BE2C (cell line): ENCODE results near the gene FAM13B.

Source experiments
- DNase-seq: peaks from one replicate; pipeline ENCODE4 v3.0.0-alpha.2; 2020
- H3K27me3 ChIP-seq: fragments of 250-450 bp; sonication (Bioruptor Pico); 2 replicates; pipeline ENCODE4 v1.5.1; 2020; ENCODE audit warnings: mild to moderate bottlenecking
- H3K36me3 ChIP-seq: fragments of 250-450 bp; sonication (Bioruptor Pico); 2 replicates; pipeline ENCODE4 v1.5.1; 2020; ENCODE audit warnings: mild to moderate bottlenecking
- H3K4me1 ChIP-seq: fragments of 250-450 bp; sonication (Bioruptor Pico); 2 replicates; pipeline ENCODE4 v1.5.1; 2020
- H3K4me3 ChIP-seq: 2 replicates; pipeline ENCODE4 v1.5.1; 2011; ENCODE audit warnings: low read depth, low read length
- H3K9me3 ChIP-seq: fragments of 250-450 bp; sonication (Bioruptor Pico); 2 replicates; pipeline ENCODE4 v1.5.1; 2020
- TF ChIP-seq, protein P1 (sequence below): IDR thresholded peaks from 2 replicates; pipeline ENCODE4 v1.5.1; 2012; ENCODE audit warnings: mild to moderate bottlenecking, low read depth, low read length

FAM13B gene

DNA sequence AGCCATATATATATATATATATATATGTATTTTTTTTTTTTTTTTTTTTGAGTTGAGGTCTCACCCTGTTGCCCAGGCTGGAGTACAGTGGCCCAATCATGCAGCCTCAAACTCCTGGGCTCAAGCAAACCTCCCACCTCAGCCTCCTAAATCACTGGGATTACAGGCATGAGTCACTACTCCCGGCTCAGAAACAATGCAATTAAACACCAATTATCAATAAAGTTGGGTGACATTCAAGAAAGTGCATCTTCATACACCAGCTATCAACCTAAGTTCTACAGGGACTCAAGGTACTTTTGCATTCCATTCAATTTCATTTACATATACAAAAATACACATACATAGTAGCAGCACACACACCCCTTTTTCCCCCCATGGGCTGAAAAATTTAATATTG, 7.6 kb downstream of the FAM13B start:
- TF ChIP-seq, protein P1, sequence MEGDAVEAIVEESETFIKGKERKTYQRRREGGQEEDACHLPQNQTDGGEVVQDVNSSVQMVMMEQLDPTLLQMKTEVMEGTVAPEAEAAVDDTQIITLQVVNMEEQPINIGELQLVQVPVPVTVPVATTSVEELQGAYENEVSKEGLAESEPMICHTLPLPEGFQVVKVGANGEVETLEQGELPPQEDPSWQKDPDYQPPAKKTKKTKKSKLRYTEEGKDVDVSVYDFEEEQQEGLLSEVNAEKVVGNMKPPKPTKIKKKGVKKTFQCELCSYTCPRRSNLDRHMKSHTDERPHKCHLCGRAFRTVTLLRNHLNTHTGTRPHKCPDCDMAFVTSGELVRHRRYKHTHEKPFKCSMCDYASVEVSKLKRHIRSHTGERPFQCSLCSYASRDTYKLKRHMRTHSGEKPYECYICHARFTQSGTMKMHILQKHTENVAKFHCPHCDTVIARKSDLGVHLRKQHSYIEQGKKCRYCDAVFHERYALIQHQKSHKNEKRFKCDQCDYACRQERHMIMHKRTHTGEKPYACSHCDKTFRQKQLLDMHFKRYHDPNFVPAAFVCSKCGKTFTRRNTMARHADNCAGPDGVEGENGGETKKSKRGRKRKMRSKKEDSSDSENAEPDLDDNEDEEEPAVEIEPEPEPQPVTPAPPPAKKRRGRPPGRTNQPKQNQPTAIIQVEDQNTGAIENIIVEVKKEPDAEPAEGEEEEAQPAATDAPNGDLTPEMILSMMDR, result no peak
- Histone ChIP-seq H3K36me3 (peaks cover under 1% of the 10 kb centered on the region; the same call in 1 of the 2 replicates), H3K27me3 (no peaks in the 10 kb centered on the region), H3K4me1 (no peaks in the 10 kb centered on the region), H3K4me3 (no peak overlapping the region), H3K9me3 (no peaks in the 10 kb centered on the region)
- DNase-seq, result no peak

DNA sequence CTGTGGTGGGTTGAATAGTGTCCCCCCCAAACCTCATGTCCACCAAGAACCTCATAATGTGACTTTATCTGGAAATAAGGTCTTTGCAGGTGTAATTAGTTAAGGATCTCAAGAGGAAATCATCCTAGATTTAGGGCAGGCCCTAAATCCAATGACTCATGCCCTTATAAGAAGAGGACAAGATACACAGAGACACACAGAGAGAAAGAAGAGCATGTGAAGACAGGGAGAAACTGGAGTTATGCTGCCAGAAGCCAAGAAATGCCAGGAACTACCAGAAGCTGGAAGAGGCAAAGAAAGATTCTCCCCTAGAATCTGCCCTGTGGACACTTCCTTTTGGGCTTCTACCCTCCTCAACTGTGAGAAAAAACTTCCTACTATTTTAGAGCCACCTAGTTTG, 8.8 kb downstream of the FAM13B start:
- Histone ChIP-seq H3K9me3 (no peaks in the 10 kb centered on the region), H3K27me3 (no peaks in the 10 kb centered on the region), H3K4me3 (no peak overlapping the region), H3K4me1 (no peaks in the 10 kb centered on the region), H3K36me3 (peaks cover 10% of the 10 kb centered on the region; the same call in 1 of the 2 replicates)
- TF ChIP-seq, protein P1, result no peak
- DNase-seq, result no peak

DNA sequence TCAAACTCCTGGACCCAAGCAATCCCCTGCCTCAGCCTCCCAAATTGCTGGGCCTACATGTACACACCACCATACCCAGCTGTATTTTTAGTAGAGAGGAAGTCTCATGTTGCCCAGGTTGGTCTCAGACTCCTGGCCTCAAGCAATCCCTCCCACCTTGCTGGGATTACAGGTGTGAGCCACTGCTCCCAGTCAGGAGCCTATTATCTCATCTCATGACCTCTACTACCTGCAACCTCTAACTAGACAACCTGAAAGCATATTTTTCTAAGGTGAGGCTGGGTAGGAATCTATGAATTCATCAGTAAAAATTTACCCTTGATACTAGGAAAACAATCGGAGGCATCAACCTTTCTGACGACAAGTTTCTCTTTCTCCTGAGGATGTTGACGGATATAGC, 10.0 kb downstream of the FAM13B start:
- H3K27me3 ChIP-seq, result no peaks in the 10 kb centered on the region
- H3K9me3 ChIP-seq, result no peaks in the 10 kb centered on the region
- H3K4me3 ChIP-seq, result no peak overlapping the region
- TF ChIP-seq, protein P1, result no peak
- H3K4me1 ChIP-seq, result no peaks in the 10 kb centered on the region
- H3K36me3 ChIP-seq, result peaks cover 18% of the 10 kb centered on the region
- DNase-seq, result no peak

DNA sequence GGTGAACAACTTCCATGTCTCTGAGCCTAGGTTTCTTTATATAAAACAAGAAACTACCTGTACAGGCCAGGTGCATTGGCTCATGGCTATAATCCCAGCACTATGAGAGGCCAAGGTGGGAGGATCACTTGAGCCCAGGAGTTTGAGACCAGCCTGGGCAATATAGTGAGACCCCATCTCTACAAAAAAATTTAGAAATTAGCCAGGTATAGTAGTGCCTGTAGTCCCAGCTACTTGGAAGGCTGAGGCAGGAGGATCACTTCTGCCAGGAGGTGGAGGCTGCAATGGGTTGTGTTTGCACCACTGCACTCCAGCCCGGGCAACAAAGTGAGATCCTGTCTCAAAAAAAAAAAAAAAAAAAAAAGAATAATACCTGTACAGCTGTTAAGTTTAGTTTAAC, 11.1 kb downstream of the FAM13B start:
- no peak for DNase-seq
- peaks cover 23% of the 10 kb centered on the region for H3K36me3 ChIP-seq

DNA sequence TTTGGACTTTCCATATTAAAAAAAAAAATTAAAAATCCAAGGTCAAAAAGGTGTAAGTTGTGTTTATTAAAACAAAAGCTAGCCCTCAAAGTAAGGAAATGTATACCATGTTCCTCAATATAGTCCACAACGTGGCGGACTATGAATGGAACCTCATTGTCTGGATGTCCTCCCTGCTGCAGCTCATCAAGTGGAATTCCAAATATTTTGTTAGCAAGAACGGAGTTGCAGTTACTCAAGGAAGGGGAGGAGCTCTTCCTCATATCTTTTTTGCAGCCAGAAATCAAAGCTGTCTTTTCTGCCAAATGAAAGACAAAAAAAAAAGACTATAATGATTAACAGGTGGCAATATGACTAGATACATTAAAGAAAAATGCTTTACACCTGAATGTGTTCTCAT, 14.0 kb downstream of the FAM13B start:
- Histone ChIP-seq H3K4me3 (no peak overlapping the region), H3K9me3 (no peaks in the 10 kb centered on the region), H3K27me3 (no peaks in the 10 kb centered on the region), H3K36me3 (peaks cover 27% of the 10 kb centered on the region), H3K4me1 (no peaks in the 10 kb centered on the region)
- DNase-seq, result no peak
- TF ChIP-seq, protein P1, result no peak

More for the DNA sequence above, 11.1 kb downstream of the FAM13B start:
- H3K27me3 ChIP-seq, result no peaks in the 10 kb centered on the region
- no peak overlapping the region for H3K4me3 ChIP-seq
- H3K9me3 ChIP-seq, result no peaks in the 10 kb centered on the region
- H3K4me1 ChIP-seq, result no peaks in the 10 kb centered on the region
- TF ChIP-seq, protein P1, result no peak

DNA sequence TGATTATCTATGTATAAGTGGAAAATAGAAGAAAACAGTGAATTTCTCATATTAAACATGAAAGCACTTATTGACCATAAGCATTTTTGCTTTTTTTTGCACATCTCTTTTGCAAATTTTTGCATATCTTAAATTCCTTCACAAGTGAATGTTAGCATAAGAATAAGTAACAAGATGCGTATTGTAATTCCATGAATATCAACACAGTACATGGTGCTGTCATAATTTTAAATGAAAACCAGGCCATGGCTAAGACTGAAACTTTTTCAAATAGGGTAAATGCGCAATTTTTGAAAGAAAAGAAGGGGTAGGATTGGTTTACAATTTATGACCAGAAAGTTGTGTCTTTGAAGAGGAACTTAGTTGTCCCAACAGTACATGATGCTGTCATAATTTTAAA, 17.0 kb downstream of the FAM13B start:
- TF ChIP-seq, protein P1, result no peak
- no peak overlapping the region for H3K4me3 ChIP-seq
- H3K4me1 ChIP-seq, result no peaks in the 10 kb centered on the region
- DNase-seq, result no peak
- H3K36me3 ChIP-seq, result peaks cover 32% of the 10 kb centered on the region
- H3K27me3 ChIP-seq, result no peaks in the 10 kb centered on the region
- no peaks in the 10 kb centered on the region for H3K9me3 ChIP-seq
